Left lung (tissue), 10 donors: ENCODE data around the gene LCOR. TPM values are rescaled to one million over a fixed set of nuclear protein-coding genes. Genes with fewer than 3 reads are reported as not detected.
A peak's percentile ranks its signal among the peaks of the same experiment; 100 is the strongest.

Experiments used
- ATAC-seq: fragments of 200-7000 bp; cut with Tn5 transposase; one replicate; pipeline ENCODE4 v1.9.1; 2020; ENCODE audit warnings: moderate library complexity
- DNase-seq, 4 donors: peaks; one replicate each; pipeline ENCODE4 v3.0.0-alpha.2; 2013 to 2020
- H3K27ac ChIP-seq, 2 donors: fragments of 200-600 bp; sonication (generic) in 1 of 2; one replicate each; pipeline versions ENCODE4 v1.5.0 to v1.8.0; 2020 to 2021
- H3K27me3 ChIP-seq, 2 donors: fragments of 200-600 bp; sonication (generic) in 1 of 2; one replicate each; pipeline versions ENCODE4 v1.5.0 to v1.8.0; 2020 to 2021
- H3K36me3 ChIP-seq, 2 donors: fragments of 200-600 bp; sonication (generic) in 1 of 2; one replicate each; pipeline versions ENCODE4 v1.5.0 to v1.8.0; 2020 to 2021
- H3K4me1 ChIP-seq, 2 donors: fragments of 200-600 bp; one replicate each; pipeline ENCODE4 v1.8.0; 2021
- H3K4me3 ChIP-seq, 2 donors: fragments of 200-600 bp; sonication (generic) in 1 of 2; one replicate each; pipeline versions ENCODE4 v1.5.0 to v1.8.0; 2020 to 2021; ENCODE audit warnings: mild to moderate bottlenecking in 1 of 2
- H3K9me3 ChIP-seq, 2 donors: fragments of 200-600 bp; sonication (generic) in 1 of 2; one replicate each; pipeline versions ENCODE4 v1.5.0 to v1.8.0; 2020 to 2021
- CTCF ChIP-seq, 2 donors: fragments of 200-600 bp; sonication (generic) in 1 of 2; IDR thresholded peaks; one replicate each; pipeline versions ENCODE4 v1.5.0 to v1.8.0; 2021; ENCODE audit warnings: antibody characterized with exemption in 2 of 2
- intact Hi-C, 2 donors: fragments of 100-400 bp; cut with DNase I; formaldehyde crosslinking; loops; one replicate each; pipeline versions ENCODE4 v1.11.2 to v1.14.2; 2022
- polyA plus RNA-seq, 6 donors: library from polyadenylated mRNA; unstranded; fragments of 120-200 nt; gene quantifications; one replicate each; pipeline ENCODE4 v1.2.1, GENCODE V29; 2013; ENCODE audit not compliant: insufficient read length in 6 of 6
- total RNA-seq, 2 donors: library from RNA; stranded (reverse); fragmentation: NEBNext Ultra II Directional; extraction: Animal tissue kit (Norgen Biotek cat#: 25700); gene quantifications; one replicate each; pipeline ENCODE4 v1.2.1, GENCODE V29; 2021
- donor health status: DM: no; HTN: yes; CAD: no.
- donor health status: DM: no; HTN: no; CAD: no.

LCOR gene
- total and polyA plus RNA-seq, 8 donors: 20.8 to 29.6 (median 22.9) TPM

DNA sequence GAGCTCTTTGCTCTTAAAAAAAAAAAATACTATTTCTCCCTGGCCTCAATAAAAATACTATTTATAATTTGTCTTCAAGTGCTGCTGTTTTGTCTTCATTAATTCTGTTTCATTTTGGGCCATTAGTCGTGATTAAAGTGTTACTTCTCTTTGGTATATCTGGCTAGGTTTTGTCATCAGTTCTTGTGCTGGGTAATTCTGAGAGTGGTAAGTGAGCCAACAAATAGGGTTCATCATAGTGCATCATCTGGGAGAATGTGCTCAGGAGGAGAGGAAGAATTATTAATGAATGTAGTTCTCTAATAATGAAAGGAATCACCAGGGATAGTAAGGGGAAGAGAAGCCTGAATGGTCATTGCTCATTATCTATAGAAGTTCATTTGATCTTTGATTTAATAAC lies 70.0 kb downstream of the LCOR start:
- Histone ChIP-seq H3K27ac (peak overlapping the region in 1 of 2 donors; percentile 43), H3K4me3 (no peak overlapping the region), H3K9me3 (no peaks in the 10 kb centered on the region), H3K36me3 (no peaks in the 10 kb centered on the region), H3K4me1 (peaks cover 0 to 35% of the 10 kb centered on the region in 2 donors), H3K27me3 (no peaks in the 10 kb centered on the region)
- intact Hi-C loops: no loop called here
- DNase-seq: no peak
- TF ChIP-seq CTCF (IDR thresholded peaks at IDR 0.05): no peak
- no peak for ATAC-seq

- no peak overlapping the region for H3K4me3 ChIP-seq
- TF ChIP-seq CTCF (IDR thresholded peaks at IDR 0.05): no peak
- H3K9me3 ChIP-seq: no peaks in the 10 kb centered on the region
- no peak for DNase-seq
- H3K27me3 ChIP-seq: no peaks in the 10 kb centered on the region
- peaks cover 0 to 37% of the 10 kb centered on the region in 2 donors for H3K4me1 ChIP-seq
- intact Hi-C loops: no loop called here
- no peaks in the 10 kb centered on the region for H3K36me3 ChIP-seq
- H3K27ac ChIP-seq: peak overlapping the region in 1 of 2 donors; percentile 43
- no peak for ATAC-seq
These were observed 70.7 kb downstream of the LCOR start for GRCh38 chr10:96902731-96903358.

DNA sequence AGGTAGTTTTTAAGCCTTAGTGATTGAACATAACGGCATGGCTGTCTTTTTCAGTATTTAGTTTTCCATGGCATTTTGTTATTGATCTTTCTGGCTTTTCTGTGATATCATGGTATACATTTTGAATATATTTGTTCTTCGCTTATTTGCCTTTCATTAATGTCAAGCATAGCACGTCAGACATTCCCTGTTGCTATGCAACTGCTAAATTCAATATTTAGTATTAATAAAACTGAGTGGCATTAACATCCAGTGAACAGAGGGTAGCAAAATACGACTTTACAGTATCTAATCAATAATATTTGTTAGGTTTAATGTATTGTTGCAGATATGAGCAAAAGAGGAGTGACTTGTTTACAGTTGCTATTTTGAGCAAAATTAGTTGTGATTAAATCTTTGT lies 72.5 kb downstream of the LCOR start:
- no peaks in the 10 kb centered on the region for H3K9me3 ChIP-seq
- no peak overlapping the region for H3K27ac ChIP-seq
- DNase-seq (no peak), ATAC-seq (no peak)
- H3K36me3 ChIP-seq: peaks cover 0 to 5% of the 10 kb centered on the region in 2 donors
- no peak overlapping the region for H3K4me3 ChIP-seq
- intact Hi-C loops: no loop called here
- H3K27me3 ChIP-seq: no peaks in the 10 kb centered on the region
- H3K4me1 ChIP-seq: peaks cover 0 to 27% of the 10 kb centered on the region in 2 donors
- no peak for TF ChIP-seq CTCF (IDR thresholded peaks at IDR 0.05)

DNA sequence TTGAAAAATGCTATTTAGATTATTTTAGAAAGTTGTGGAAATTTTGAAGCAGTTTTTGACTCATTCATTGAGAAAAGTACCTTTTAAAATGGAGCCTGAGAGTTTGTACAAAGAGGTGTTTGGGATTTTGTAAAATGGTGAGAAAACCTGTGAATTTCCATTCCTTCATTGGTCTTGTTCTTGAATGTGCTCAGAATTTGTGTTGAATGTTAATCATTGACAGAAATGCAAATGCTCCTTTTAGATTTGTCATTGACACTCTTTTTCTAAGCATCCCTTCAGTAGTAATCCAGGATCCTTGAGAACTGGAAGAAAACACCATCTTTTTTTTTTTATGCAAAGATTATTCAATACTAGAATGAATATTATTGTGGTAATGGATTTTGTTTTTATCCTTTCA lies 74.8 kb downstream of the LCOR start:
- Histone ChIP-seq H3K4me3 (no peak overlapping the region), H3K9me3 (no peaks in the 10 kb centered on the region), H3K27ac (no peak overlapping the region), H3K27me3 (no peaks in the 10 kb centered on the region), H3K4me1 (peaks cover 0 to 24% of the 10 kb centered on the region in 2 donors), H3K36me3 (peaks cover 0 to 5% of the 10 kb centered on the region in 2 donors)
- intact Hi-C loops: no loop called here
- ATAC-seq (no peak), DNase-seq (no peak)
- no peak for TF ChIP-seq CTCF (IDR thresholded peaks at IDR 0.05)

GRCh38 chr10:96910488-96911395 lies 78.6 kb downstream of the LCOR start:
- no peak for DNase-seq
- H3K27ac ChIP-seq: no peak overlapping the region
- H3K4me1 ChIP-seq: peaks cover 0 to 9% of the 10 kb centered on the region in 2 donors
- H3K36me3 ChIP-seq: peaks cover 0 to 20% of the 10 kb centered on the region in 2 donors
- H3K27me3 ChIP-seq: no peaks in the 10 kb centered on the region
- peak; percentile 92 for ATAC-seq
- peak; percentile 53 to 60 for TF ChIP-seq CTCF (IDR thresholded peaks at IDR 0.05)
- intact Hi-C loops: no loop called here
- H3K9me3 ChIP-seq: no peaks in the 10 kb centered on the region
- H3K4me3 ChIP-seq: no peak overlapping the region
